HL-60 (cell line): ENCODE data around the gene KRTAP2-1.

ENCODE experiments used
- DNase-seq, 2 experiments: peaks; one replicate each; pipeline ENCODE4 v3.0.0-alpha.2; 2010 to 2020; ENCODE audit warnings: low read depth in 1 of 2, low spot score in 1 of 2
- H3K27ac ChIP-seq: fragments of 250-450 bp; sonication (Bioruptor Pico); replicated peaks from 2 replicates; pipeline ENCODE4 v1.5.1; 2020; ENCODE audit warnings: mild to moderate bottlenecking, moderate library complexity
- H3K27me3 ChIP-seq: fragments of 250-450 bp; sonication (Bioruptor Pico); 2 replicates; pipeline ENCODE4 v1.5.1; 2021; ENCODE audit warnings: mild to moderate bottlenecking, moderate library complexity; ENCODE audit not compliant: insufficient read depth, poor library complexity, severe bottlenecking
- H3K4me3 ChIP-seq: replicated peaks from 2 replicates; pipeline ENCODE4 v1.5.1; 2011; ENCODE audit warnings: mild to moderate bottlenecking, control low read depth, low read length; ENCODE audit not compliant: insufficient read depth
- CTCF ChIP-seq: IDR thresholded peaks from one replicate; pipeline ENCODE4 v1.5.1; 2011; ENCODE audit warnings: low read length, control low read depth, inconsistent platforms; ENCODE audit not compliant: insufficient read depth
- GABPA ChIP-seq: IDR thresholded peaks from 2 replicates; pipeline ENCODE4 v1.6.1; 2012; ENCODE audit warnings: low read depth
- POLR2AphosphoS5 ChIP-seq: IDR thresholded peaks from 2 replicates; pipeline ENCODE4 v1.6.1; 2012; ENCODE audit warnings: low read depth
- SPI1 ChIP-seq: IDR thresholded peaks from 2 replicates; pipeline ENCODE4 v1.6.1; 2012; ENCODE audit warnings: low read depth, mild to moderate bottlenecking, borderline replicate concordance
- TF ChIP-seq, protein P1 (sequence below): IDR thresholded peaks from 2 replicates; pipeline ENCODE4 v1.6.1; 2012; ENCODE audit warnings: low read depth; ENCODE audit not compliant: insufficient replicate concordance

The KRTAP2-1 gene

DNA sequence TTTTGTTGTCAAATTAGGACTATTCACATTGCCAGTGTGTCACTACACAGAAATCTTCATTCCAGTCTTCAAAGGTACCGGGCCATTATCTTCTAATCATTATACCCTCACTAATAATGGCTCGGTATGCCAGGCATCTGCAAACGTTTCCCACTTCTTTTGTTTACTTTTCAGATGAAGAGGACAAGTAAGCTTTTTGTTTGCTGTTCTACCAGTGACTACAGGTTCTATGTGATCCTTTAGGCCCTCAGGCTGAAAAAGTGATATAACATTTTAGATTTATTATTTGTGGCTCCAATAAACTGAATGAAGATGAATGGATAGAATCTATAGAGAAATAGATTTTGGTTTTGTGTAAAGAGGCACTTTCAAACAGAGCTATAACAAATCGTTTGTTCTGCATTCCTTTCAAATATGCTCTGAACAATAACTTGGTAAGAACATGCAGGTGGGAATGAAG lies 37.8 kb downstream of the KRTAP2-1 start:
- DNase-seq, result no peak
- Histone ChIP-seq H3K4me3 (no peak overlapping the region), H3K27me3 (peaks cover 2% of the 10 kb centered on the region), H3K27ac (no peak overlapping the region)
- TF ChIP-seq GABPA, result no peak
- TF ChIP-seq CTCF, result no peak
- TF ChIP-seq, protein P1, sequence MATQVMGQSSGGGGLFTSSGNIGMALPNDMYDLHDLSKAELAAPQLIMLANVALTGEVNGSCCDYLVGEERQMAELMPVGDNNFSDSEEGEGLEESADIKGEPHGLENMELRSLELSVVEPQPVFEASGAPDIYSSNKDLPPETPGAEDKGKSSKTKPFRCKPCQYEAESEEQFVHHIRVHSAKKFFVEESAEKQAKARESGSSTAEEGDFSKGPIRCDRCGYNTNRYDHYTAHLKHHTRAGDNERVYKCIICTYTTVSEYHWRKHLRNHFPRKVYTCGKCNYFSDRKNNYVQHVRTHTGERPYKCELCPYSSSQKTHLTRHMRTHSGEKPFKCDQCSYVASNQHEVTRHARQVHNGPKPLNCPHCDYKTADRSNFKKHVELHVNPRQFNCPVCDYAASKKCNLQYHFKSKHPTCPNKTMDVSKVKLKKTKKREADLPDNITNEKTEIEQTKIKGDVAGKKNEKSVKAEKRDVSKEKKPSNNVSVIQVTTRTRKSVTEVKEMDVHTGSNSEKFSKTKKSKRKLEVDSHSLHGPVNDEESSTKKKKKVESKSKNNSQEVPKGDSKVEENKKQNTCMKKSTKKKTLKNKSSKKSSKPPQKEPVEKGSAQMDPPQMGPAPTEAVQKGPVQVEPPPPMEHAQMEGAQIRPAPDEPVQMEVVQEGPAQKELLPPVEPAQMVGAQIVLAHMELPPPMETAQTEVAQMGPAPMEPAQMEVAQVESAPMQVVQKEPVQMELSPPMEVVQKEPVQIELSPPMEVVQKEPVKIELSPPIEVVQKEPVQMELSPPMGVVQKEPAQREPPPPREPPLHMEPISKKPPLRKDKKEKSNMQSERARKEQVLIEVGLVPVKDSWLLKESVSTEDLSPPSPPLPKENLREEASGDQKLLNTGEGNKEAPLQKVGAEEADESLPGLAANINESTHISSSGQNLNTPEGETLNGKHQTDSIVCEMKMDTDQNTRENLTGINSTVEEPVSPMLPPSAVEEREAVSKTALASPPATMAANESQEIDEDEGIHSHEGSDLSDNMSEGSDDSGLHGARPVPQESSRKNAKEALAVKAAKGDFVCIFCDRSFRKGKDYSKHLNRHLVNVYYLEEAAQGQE, result no peak
- TF ChIP-seq SPI1, result no peak
- no peak for TF ChIP-seq POLR2AphosphoS5

- H3K27ac ChIP-seq, result no peak within 1 kb of the TSS
- no peak for DNase-seq
- peaks cover 2% of the 10 kb centered on the region for H3K27me3 ChIP-seq
- TF ChIP-seq, protein P1, result no peak
- TF ChIP-seq CTCF (no peak), SPI1 (no peak), GABPA (no peak), POLR2AphosphoS5 (no peak)
- H3K4me3 ChIP-seq, result no peak within 1 kb of the TSS
Observed at GRCh38 chr17:41008811-41009210, 38.3 kb downstream of the KRTAP2-1 start, which contains the start of gene KRTAP3-1. Gene KRTAP3-1, minus strand, starts transcription at chr17:41009128. Its CDS starts 54 bp downstream, at chr17:41009074.

DNA sequence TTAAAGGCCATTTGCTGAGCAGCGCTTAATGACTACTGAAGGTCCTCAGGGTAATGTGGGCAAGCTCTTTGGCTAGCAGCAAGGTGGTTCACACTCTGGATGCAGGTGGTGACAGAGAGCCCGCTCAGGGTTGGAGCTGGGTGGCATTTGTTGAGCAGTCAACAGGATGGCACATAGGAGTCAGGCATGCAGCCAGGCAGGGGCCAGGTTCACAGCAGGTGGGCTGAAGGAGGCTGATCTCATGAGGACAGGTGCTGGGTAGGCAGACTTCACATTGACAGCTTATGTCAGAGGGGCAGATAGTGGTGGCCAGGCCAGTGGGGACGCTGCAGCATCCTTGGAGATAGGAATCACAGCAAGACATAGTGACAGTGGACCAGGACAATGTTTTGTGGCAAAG lies 42.7 kb downstream of the KRTAP2-1 start:
- DNase-seq, result no peak

More for the DNA sequence above, 42.7 kb downstream of the KRTAP2-1 start:
- no peak overlapping the region for H3K27ac ChIP-seq
- TF ChIP-seq POLR2AphosphoS5 (no peak), GABPA (no peak), CTCF (no peak)
- H3K4me3 ChIP-seq, result no peak overlapping the region
- peaks cover 4% of the 10 kb centered on the region for H3K27me3 ChIP-seq
